Activated CD8-positive, alpha-beta T cell treated with anti-CD3 and anti-CD28 coated beads for 36 hours (primary cell): ENCODE results near the gene KAZN. TPM values are rescaled to one million over a fixed set of nuclear protein-coding genes. Genes with fewer than 3 reads are reported as not detected.

Source experiments
- ATAC-seq: fragments of 200-7000 bp; cut with Tn5 transposase; one replicate; pipeline ENCODE4 v1.10.0; 2021; ENCODE audit warnings: mild to moderate bottlenecking, moderate library complexity
- CTCF ChIA-PET: fragments of 350-600 bp; sonication (Branson Sonifier 250); formaldehyde crosslinking; loops from one replicate; lab custom pipeline; 2021; ENCODE audit warnings: antibody characterized with exemption; lab: Charles Lee
- POLR2A ChIA-PET: fragments of 350-600 bp; sonication (Branson Sonifier 250); formaldehyde crosslinking; loops from one replicate; lab custom pipeline; 2021; ENCODE audit warnings: antibody characterized with exemption; lab: Charles Lee
- DNase-seq: peaks from one replicate; pipeline ENCODE4 v3.0.0-alpha.2; 2020
- H3K27ac Mint-ChIP-seq: one replicate; pipeline ENCODE4 v1.8.0; 2021; ENCODE audit warnings: mild to moderate bottlenecking, mixed read lengths
- H3K27me3 Mint-ChIP-seq: one replicate; pipeline ENCODE4 v1.8.0; 2021; ENCODE audit warnings: mixed read lengths
- H3K36me3 Mint-ChIP-seq: one replicate; pipeline ENCODE4 v1.8.0; 2021; ENCODE audit warnings: low read depth, mixed read lengths
- H3K4me1 Mint-ChIP-seq: one replicate; pipeline ENCODE4 v1.8.0; 2021; ENCODE audit warnings: low read depth, mixed read lengths
- H3K4me3 Mint-ChIP-seq: one replicate; pipeline ENCODE4 v1.8.0; 2021; ENCODE audit warnings: mild to moderate bottlenecking, moderate library complexity, mixed read lengths
- H3K9me3 Mint-ChIP-seq: one replicate; pipeline ENCODE4 v1.8.0; 2021; ENCODE audit warnings: mixed read lengths
- CTCF ChIP-seq: fragments of 200-600 bp; IDR thresholded peaks from one replicate; pipeline ENCODE4 v1.8.0; 2022; ENCODE audit warnings: antibody characterized with exemption, mild to moderate bottlenecking
- intact Hi-C: fragments of 100-400 bp; cut with micrococcal nuclease; formaldehyde crosslinking; loops from one replicate; pipeline ENCODE4 v1.10.0; 2022
- total RNA-seq, 2 experiments: library from RNA; stranded (reverse); gene quantifications; one replicate each; pipeline ENCODE4 v1.2.3, GENCODE V29; 2021

KAZN gene
- total RNA-seq, 2 experiments from 2014 or later: 1.7 to 1.9 TPM

- no peak for TF ChIP-seq CTCF
- ATAC-seq (no peak), DNase-seq (no peak)
- Mint-ChIP-seq H3K9me3 (no peaks in the 10 kb centered on the region), H3K36me3 (no peaks in the 10 kb centered on the region), H3K4me3 (no peak overlapping the region), H3K27me3 (no peaks in the 10 kb centered on the region), H3K27ac (no peak overlapping the region), H3K4me1 (no peaks in the 10 kb centered on the region)
- intact Hi-C loops: no loop called here
- POLR2A ChIA-PET: no interaction called here
- CTCF ChIA-PET: no interaction called here
These were observed 193.2 kb downstream of the KAZN start for GRCh38 chr1:14791654-14792053.

- intact Hi-C loops: no loop called here
- H3K27me3 Mint-ChIP-seq: no peaks in the 10 kb centered on the region
- H3K4me3 Mint-ChIP-seq: no peak overlapping the region
- H3K36me3 Mint-ChIP-seq: no peaks in the 10 kb centered on the region
- CTCF ChIA-PET: interaction anchor here (1.1 kb wide), 1 partner anchor 16 kb away, joined by 3 read pairs; no protein-coding TSS in a partner anchor
- ATAC-seq (no peak), DNase-seq (no peak)
- POLR2A ChIA-PET: interaction anchor here (1.0 kb wide), 1 partner anchor 740 kb away, joined by 3 read pairs; no protein-coding TSS in a partner anchor
- no peaks in the 10 kb centered on the region for H3K9me3 Mint-ChIP-seq
- H3K27ac Mint-ChIP-seq: no peak overlapping the region
- no peaks in the 10 kb centered on the region for H3K4me1 Mint-ChIP-seq
- no peak for TF ChIP-seq CTCF
These were observed 195.8 kb downstream of the KAZN start for GRCh38 chr1:14794136-14794768.

DNA sequence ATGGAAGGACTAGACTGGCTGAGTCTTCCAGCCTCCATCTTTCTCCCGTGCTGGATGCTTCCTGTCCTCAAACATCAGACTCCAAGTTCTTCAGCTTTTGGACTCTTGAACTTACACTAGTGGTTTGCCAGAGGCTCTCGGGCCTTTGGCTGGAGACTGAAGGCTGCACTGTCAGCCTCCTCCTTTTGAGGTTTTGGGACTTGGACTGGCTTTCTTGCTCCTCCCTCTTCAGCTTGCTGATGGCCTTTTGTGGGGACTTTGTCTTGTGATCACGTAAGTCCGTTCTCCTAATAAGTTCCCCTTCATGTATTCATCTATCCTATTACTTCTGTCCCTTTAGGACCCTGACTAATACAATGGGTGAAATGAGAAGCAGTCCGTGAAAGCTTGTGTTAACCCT lies 196.4 kb downstream of the KAZN start:
- no peaks in the 10 kb centered on the region for H3K9me3 Mint-ChIP-seq
- H3K36me3 Mint-ChIP-seq: no peaks in the 10 kb centered on the region
- H3K27ac Mint-ChIP-seq: no peak overlapping the region
- TF ChIP-seq CTCF: no peak
- DNase-seq: no peak
- ChIA-PET POLR2A (no interaction called here), CTCF (no interaction called here)
- intact Hi-C loops: no loop called here
- no peak for ATAC-seq
- H3K27me3 Mint-ChIP-seq: no peaks in the 10 kb centered on the region
- H3K4me3 Mint-ChIP-seq: no peak overlapping the region
- H3K4me1 Mint-ChIP-seq: no peaks in the 10 kb centered on the region

GRCh38 chr1:14795589-14795988 lies 197.1 kb downstream of the KAZN start:
- H3K27ac Mint-ChIP-seq: no peak overlapping the region
- TF ChIP-seq CTCF: no peak
- intact Hi-C loops: no loop called here
- no peaks in the 10 kb centered on the region for H3K36me3 Mint-ChIP-seq
- DNase-seq (no peak), ATAC-seq (no peak)
- POLR2A ChIA-PET: interaction anchor here (0.8 kb wide), 1 partner anchor 48 kb away, joined by 3 read pairs; no protein-coding TSS in a partner anchor
- H3K9me3 Mint-ChIP-seq: no peaks in the 10 kb centered on the region
- CTCF ChIA-PET: no interaction called here
- H3K4me1 Mint-ChIP-seq: no peaks in the 10 kb centered on the region
- no peaks in the 10 kb centered on the region for H3K27me3 Mint-ChIP-seq
- H3K4me3 Mint-ChIP-seq: no peak overlapping the region

DNA sequence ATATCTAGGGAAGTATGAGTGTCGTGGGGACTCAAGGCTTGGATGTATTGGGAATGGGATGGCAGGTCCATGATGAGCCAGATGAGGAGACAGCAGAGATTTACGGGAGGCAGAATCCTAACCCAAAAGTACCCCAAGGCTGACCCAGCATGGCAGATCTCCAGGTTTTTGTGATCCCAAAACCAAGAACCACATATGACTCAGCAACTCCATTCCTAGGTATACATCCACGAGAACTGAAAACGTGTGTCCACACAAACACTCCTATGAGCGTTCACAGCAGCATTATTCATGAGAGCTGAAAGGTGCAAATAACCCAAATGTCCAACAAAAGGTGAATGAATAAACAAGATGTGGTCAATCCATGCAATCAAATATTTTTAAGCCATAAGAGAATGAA lies 201.5 kb downstream of the KAZN start:
- Mint-ChIP-seq H3K4me3 (no peak overlapping the region), H3K27ac (no peak overlapping the region), H3K36me3 (no peaks in the 10 kb centered on the region), H3K4me1 (no peaks in the 10 kb centered on the region), H3K9me3 (no peaks in the 10 kb centered on the region), H3K27me3 (no peaks in the 10 kb centered on the region)
- DNase-seq (no peak), ATAC-seq (no peak)
- no peak for TF ChIP-seq CTCF
- intact Hi-C loops: no loop called here
- CTCF ChIA-PET: no interaction called here
- POLR2A ChIA-PET: no interaction called here
